SK-N-SH (cell line): Measurements from ENCODE around the gene BRAT1. TPM values are rescaled to one million over a fixed set of nuclear protein-coding genes. Genes with fewer than 3 reads are reported as not detected.

Experiments used
- CTCF ChIA-PET: fragments of 300-600, 350-600 bp; formaldehyde crosslinking; extraction: SDS; loops from one replicate; lab custom pipeline; 2021; lab: Yijun Ruan, JAX
- POLR2A ChIA-PET: fragments of 350-600 bp; sonication (Branson Sonifier 250); formaldehyde crosslinking; extraction: SDS; loops from one replicate; lab custom pipeline; 2020; ENCODE audit warnings: antibody characterized with exemption, inconsistent platforms; lab: Yijun Ruan, JAX
- DNase-seq: peaks from one replicate; pipeline ENCODE4 v3.0.0; 2012
- H2AFZ ChIP-seq: fragments of 200-600 bp; sonication (generic); 2 replicates; pipeline ENCODE4 v1.8.1; 2016; ENCODE audit warnings: antibody characterized with exemption, mild to moderate bottlenecking, low read depth
- H3F3A ChIP-seq: fragments of 200-600 bp; sonication (generic); replicated peaks from 2 replicates; pipeline ENCODE3; 2016; ENCODE audit warnings: antibody characterized with exemption, mild to moderate bottlenecking; ENCODE audit not compliant: insufficient read depth
- H3K27ac ChIP-seq, 2 experiments: fragments of 200-500 bp in 1 of 2; fragments of 200-600 bp in 1 of 2; sonication (Bioruptor generic) in 1 of 2; sonication (generic), shearing (Covaris generic) in 1 of 2; 2 replicates each; pipeline versions ENCODE4 v1.5.1 to v1.6.1; 2014 to 2016; ENCODE audit warnings: low read depth in 2 of 2, inconsistent platforms in 1 of 2, low read length in 1 of 2, mild to moderate bottlenecking in 1 of 2, mixed read lengths in 1 of 2
- H3K27me3 ChIP-seq: fragments of 200-600 bp; sonication (generic), shearing (Covaris generic); 2 replicates; pipeline ENCODE4 v1.6.1; 2016; ENCODE audit warnings: mixed run types; ENCODE audit not compliant: insufficient read depth
- H3K36me3 ChIP-seq, 2 experiments: fragments of 200-500 bp in 1 of 2; fragments of 200-600 bp in 1 of 2; sonication (Bioruptor generic) in 1 of 2; sonication (generic) in 1 of 2; replicated peaks in 1 of 2; 2 replicates each; pipeline versions ENCODE3 to v1.5.1; 2014 to 2016; ENCODE audit warnings: low read length in 1 of 2, mild to moderate bottlenecking in 1 of 2; ENCODE audit not compliant: insufficient read depth in 2 of 2, control insufficient read depth in 1 of 2
- H3K4me1 ChIP-seq, 2 experiments: fragments of 200-500 bp in 1 of 2; fragments of 200-600 bp in 1 of 2; sonication (Bioruptor generic) in 1 of 2; sonication (generic), shearing (Covaris generic) in 1 of 2; 2 replicates each; pipeline versions ENCODE4 v1.5.1 to v1.6.1; 2014 to 2016; ENCODE audit warnings: low read depth in 1 of 2, low read length in 1 of 2, mixed run types in 1 of 2; ENCODE audit not compliant: insufficient read depth in 2 of 2, control insufficient read depth in 1 of 2
- H3K4me2 ChIP-seq: fragments of 200-600 bp; sonication (generic), shearing (Covaris generic); 2 replicates; pipeline ENCODE4 v1.6.1; 2017; ENCODE audit warnings: mixed run types
- H3K4me3 ChIP-seq, 2 experiments: fragments of 200-500 bp in 1 of 2; fragments of 200-600 bp in 1 of 2; sonication (Bioruptor generic) in 1 of 2; sonication (generic), shearing (Covaris generic) in 1 of 2; 2 replicates each; pipeline versions ENCODE4 v1.5.1 to v1.8.1; 2014 to 2016; ENCODE audit warnings: low read depth in 2 of 2, inconsistent platforms in 1 of 2, low read length in 1 of 2, mild to moderate bottlenecking in 1 of 2, mixed read lengths in 1 of 2, moderate library complexity in 1 of 2
- H3K79me2 ChIP-seq: fragments of 200-600 bp; sonication (generic); 2 replicates; pipeline ENCODE4 v1.8.1; 2017; ENCODE audit warnings: mild to moderate bottlenecking; ENCODE audit not compliant: insufficient read depth
- H3K9ac ChIP-seq: fragments of 200-600 bp; sonication (generic); 2 replicates; pipeline ENCODE4 v1.6.1; 2017; ENCODE audit warnings: mixed run types
- H3K9me2 ChIP-seq: fragments of 200-600 bp; sonication (generic); 2 replicates; pipeline ENCODE4 v1.6.1; 2017; ENCODE audit warnings: mixed run types
- H3K9me3 ChIP-seq: fragments of 200-600 bp; sonication (generic); 2 replicates; pipeline ENCODE4 v1.6.1; 2017; ENCODE audit warnings: mixed run types, mild to moderate bottlenecking, moderate library complexity
- H4K20me1 ChIP-seq: fragments of 200-600 bp; sonication (generic); 2 replicates; pipeline ENCODE4 v1.6.1; 2017; ENCODE audit warnings: mild to moderate bottlenecking, mixed run types; ENCODE audit not compliant: insufficient read depth
- CHD2 ChIP-seq: fragments of 150-350 bp; IDR thresholded peaks from 2 replicates; pipeline ENCODE4 v1.6.1; 2018; ENCODE audit warnings: low read length; ENCODE audit not compliant: partially characterized antibody
- ELF1 ChIP-seq: IDR thresholded peaks from 2 replicates; pipeline ENCODE4 v1.4.0; 2012
- EZH2phosphoT487 ChIP-seq: fragments of 200-600 bp; sonication (generic); IDR thresholded peaks from 2 replicates; pipeline ENCODE4 v1.6.1; 2017; ENCODE audit warnings: low read depth, mixed run types, mild to moderate bottlenecking, antibody characterized with exemption, moderate library complexity, borderline replicate concordance
- FOSL2 ChIP-seq: IDR thresholded peaks from 2 replicates; pipeline ENCODE4 v1.4.0; 2012; ENCODE audit warnings: low read depth, mild to moderate bottlenecking, moderate library complexity, borderline replicate concordance
- FOXJ3 ChIP-seq: sonication (generic); formaldehyde crosslinking; IDR thresholded peaks from 2 replicates; pipeline ENCODE4 v1.5.1; 2020; ENCODE audit warnings: mild to moderate bottlenecking, missing genetic modification reagents
- GABPA ChIP-seq: IDR thresholded peaks from 2 replicates; pipeline ENCODE4 v1.4.0; 2012; ENCODE audit warnings: low read depth, mild to moderate bottlenecking
- GATA2 ChIP-seq: sonication (generic); formaldehyde crosslinking; IDR thresholded peaks from 2 replicates; pipeline ENCODE4 v1.5.0; 2020; ENCODE audit warnings: mild to moderate bottlenecking, missing genetic modification reagents
- JUND ChIP-seq: IDR thresholded peaks from 2 replicates; pipeline ENCODE4 v1.4.0; 2012
- NFIC ChIP-seq: IDR thresholded peaks from 2 replicates; pipeline ENCODE4 v1.4.0; 2012; ENCODE audit warnings: borderline replicate concordance
- NRF1 ChIP-seq: IDR thresholded peaks from 2 replicates; pipeline ENCODE4 v1.6.1; 2012; ENCODE audit warnings: low read depth, mild to moderate bottlenecking, low read length
- POLR2AphosphoS5 ChIP-seq: IDR thresholded peaks from 2 replicates; pipeline ENCODE4 v1.6.1; 2012; ENCODE audit warnings: low read depth, low read length
- RAD21 ChIP-seq: IDR thresholded peaks from 2 replicates; pipeline ENCODE4 v1.6.1; 2012; ENCODE audit warnings: mild to moderate bottlenecking, low read length
- SIN3A ChIP-seq: IDR thresholded peaks from 2 replicates; pipeline ENCODE4 v1.6.1; 2012; ENCODE audit warnings: low read depth, mild to moderate bottlenecking, low read length, moderate library complexity, borderline replicate concordance
- SMC3 ChIP-seq: IDR thresholded peaks from 2 replicates; pipeline ENCODE4 v1.6.1; 2012; ENCODE audit warnings: low read depth, low read length, improper control_type of control experiment
- TEAD4 ChIP-seq: IDR thresholded peaks from 2 replicates; pipeline ENCODE4 v1.4.0; 2012; ENCODE audit warnings: mild to moderate bottlenecking, borderline replicate concordance; ENCODE audit not compliant: insufficient read depth
- YY1 ChIP-seq: IDR thresholded peaks from 2 replicates; pipeline ENCODE4 v1.4.0; 2012; ENCODE audit warnings: low read depth, mild to moderate bottlenecking
- WGBS: methylation state at CpG from one replicate; pipeline ENCODE4 v1.1.6; 2017; ENCODE audit warnings: low lambda C conversion rate; 5-methylcytosine and 5-hydroxymethylcytosine counted together
- polyA plus RNA-seq, 3 experiments: library from polyadenylated mRNA; depleted of rRNA; stranded (reverse); fragments of >200 nt; gene quantifications; 2 replicates each; pipeline ENCODE4 v1.2.3, GENCODE V29; 2012
- TF ChIP-seq, protein P1 (sequence below): IDR thresholded peaks from 2 replicates; pipeline ENCODE4 v1.4.0; 2012; ENCODE audit warnings: low read depth, borderline replicate concordance
- TF ChIP-seq, protein P2 (sequence below): IDR thresholded peaks from 2 replicates; pipeline ENCODE4; 2012
- TF ChIP-seq, protein P3 (sequence below): IDR thresholded peaks from 2 replicates; pipeline ENCODE4 v1.4.0; 2012; ENCODE audit warnings: low read depth
- TF ChIP-seq, protein P4 (sequence below): fragments of 150-350 bp; IDR thresholded peaks from 2 replicates; pipeline ENCODE4 v1.6.1; 2017; ENCODE audit warnings: antibody characterized with exemption, low read length, low read depth, borderline replicate concordance
- TF ChIP-seq, protein P5 (sequence below): fragments of 200-600 bp; sonication (generic); IDR thresholded peaks from 2 replicates; pipeline ENCODE4 v1.6.1; 2017; ENCODE audit warnings: antibody characterized with exemption, mild to moderate bottlenecking, moderate library complexity
- TF ChIP-seq, protein P6 (sequence below): fragments of 150-350 bp; IDR thresholded peaks from 2 replicates; pipeline ENCODE4 v1.6.1; 2016; ENCODE audit warnings: mild to moderate bottlenecking, low read depth, low read length

Gene BRAT1
- polyA plus RNA-seq, 1 of the 3 experiments (the other 2 are of a cell fraction), result 36.2 TPM

DNA sequence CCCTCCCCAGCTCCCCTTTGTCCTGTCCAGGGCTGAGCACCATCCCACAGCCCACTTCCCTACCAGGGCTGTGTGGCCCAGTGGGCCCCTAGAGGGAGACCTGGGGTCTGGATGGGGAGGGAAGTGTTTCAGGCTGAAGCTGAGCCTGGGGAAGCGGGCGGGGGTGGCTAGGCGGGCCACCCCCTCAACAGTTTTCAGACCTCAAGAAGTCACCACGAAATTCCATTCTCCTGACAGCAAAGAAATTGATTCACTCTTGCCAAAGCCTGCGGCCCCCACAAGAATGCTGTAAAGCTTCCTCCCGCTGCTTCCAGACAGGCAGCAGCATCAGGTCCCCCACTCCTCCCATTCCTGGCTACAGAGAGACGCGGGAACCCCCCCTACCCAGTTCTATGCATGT lies 38.3 kb downstream of the BRAT1 start (continued):
- peak; percentile 21; the same call in 1 of the 2 replicates for TF ChIP-seq POLR2AphosphoS5
- TF ChIP-seq, protein P1, sequence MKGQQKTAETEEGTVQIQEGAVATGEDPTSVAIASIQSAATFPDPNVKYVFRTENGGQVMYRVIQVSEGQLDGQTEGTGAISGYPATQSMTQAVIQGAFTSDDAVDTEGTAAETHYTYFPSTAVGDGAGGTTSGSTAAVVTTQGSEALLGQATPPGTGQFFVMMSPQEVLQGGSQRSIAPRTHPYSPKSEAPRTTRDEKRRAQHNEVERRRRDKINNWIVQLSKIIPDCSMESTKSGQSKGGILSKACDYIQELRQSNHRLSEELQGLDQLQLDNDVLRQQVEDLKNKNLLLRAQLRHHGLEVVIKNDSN, result no peak
- TF ChIP-seq RAD21, result no peak; the same call in 1 of the 2 replicates
- TF ChIP-seq EZH2phosphoT487, result no peak
- TF ChIP-seq NRF1, result no peak
- peak; percentile 86 for TF ChIP-seq NFIC
- TF ChIP-seq, protein P2, sequence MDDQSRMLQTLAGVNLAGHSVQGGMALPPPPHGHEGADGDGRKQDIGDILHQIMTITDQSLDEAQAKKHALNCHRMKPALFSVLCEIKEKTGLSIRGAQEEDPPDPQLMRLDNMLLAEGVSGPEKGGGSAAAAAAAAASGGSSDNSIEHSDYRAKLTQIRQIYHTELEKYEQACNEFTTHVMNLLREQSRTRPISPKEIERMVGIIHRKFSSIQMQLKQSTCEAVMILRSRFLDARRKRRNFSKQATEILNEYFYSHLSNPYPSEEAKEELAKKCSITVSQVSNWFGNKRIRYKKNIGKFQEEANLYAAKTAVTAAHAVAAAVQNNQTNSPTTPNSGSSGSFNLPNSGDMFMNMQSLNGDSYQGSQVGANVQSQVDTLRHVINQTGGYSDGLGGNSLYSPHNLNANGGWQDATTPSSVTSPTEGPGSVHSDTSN, result no peak; the same call in 1 of the 2 replicates
- TF ChIP-seq, protein P3, sequence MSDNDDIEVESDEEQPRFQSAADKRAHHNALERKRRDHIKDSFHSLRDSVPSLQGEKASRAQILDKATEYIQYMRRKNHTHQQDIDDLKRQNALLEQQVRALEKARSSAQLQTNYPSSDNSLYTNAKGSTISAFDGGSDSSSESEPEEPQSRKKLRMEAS, result peak; percentile 80

DNA sequence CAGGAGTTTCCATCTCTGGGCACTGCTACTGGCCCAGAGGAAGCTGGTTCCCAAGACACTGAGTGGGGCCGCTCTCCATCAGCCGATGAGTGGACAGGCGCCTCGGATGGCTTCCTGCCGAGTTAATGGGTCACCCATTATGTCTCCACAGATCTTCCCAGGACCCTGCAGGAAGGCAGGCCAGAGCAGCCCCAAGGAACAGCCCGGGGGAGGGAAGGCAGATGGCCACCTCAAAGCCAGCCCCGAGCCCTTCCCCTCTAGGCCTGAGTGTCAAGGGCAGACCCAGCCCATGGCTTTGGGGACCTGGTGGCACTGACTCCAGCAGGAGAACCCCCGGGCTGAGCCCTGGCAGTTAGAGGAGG lies 39.1 kb downstream of the BRAT1 start:
- Histone ChIP-seq H3F3A (peaks cover 3% of the 10 kb centered on the region), H3K9me3 (no peaks in the 10 kb centered on the region), H3K9me2 (no peaks in the 10 kb centered on the region), H3K9ac (peak overlapping the region; percentile 40; the same call in 1 of the 2 replicates), H3K79me2 (peaks cover 12% of the 10 kb centered on the region), H3K4me2 (peak overlapping the region; percentile 61), H3K27me3 (no peaks in the 10 kb centered on the region), H3K27ac (peak overlapping the region; percentile 60 to 61; a peak in 2 of 4 replicates), H3K4me3 (no peak overlapping the region), H2AFZ (no peak overlapping the region), H3K36me3 (no peaks in the 10 kb centered on the region), H4K20me1 (peaks cover 6% of the 10 kb centered on the region; the same call in 1 of the 2 replicates), H3K4me1 (peaks cover 31 to 81% of the 10 kb centered on the region in 2 experiments; a peak in 3 of 4 replicates)
- ChIA-PET POLR2A (no interaction called here), CTCF (interaction anchor here (0.6 to 1.7 kb wide), 5 partner anchors 9 to 44 kb away, joined by 3 to 5 read pairs (median 3); no protein-coding TSS in a partner anchor)
- 82% methylated on average over 4 of the region's 8 CpGs for WGBS
- TF ChIP-seq FOSL2 (no peak), CHD2 (no peak), JUND (no peak), RAD21 (no peak), YY1 (no peak), GATA2 (CRISPR knock-in tag) (no peak), GABPA (no peak), ELF1 (no peak), SMC3 (no peak), TEAD4 (no peak), NFIC (no peak), SIN3A (no peak), FOXJ3 (CRISPR knock-in tag) (no peak; the same call in 1 of the 2 replicates)
- TF ChIP-seq, protein P4, sequence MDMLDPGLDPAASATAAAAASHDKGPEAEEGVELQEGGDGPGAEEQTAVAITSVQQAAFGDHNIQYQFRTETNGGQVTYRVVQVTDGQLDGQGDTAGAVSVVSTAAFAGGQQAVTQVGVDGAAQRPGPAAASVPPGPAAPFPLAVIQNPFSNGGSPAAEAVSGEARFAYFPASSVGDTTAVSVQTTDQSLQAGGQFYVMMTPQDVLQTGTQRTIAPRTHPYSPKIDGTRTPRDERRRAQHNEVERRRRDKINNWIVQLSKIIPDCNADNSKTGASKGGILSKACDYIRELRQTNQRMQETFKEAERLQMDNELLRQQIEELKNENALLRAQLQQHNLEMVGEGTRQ, result no peak
- TF ChIP-seq, protein P1, result no peak
- TF ChIP-seq, protein P2, result no peak
- TF ChIP-seq, protein P3, result no peak
- TF ChIP-seq, protein P5, sequence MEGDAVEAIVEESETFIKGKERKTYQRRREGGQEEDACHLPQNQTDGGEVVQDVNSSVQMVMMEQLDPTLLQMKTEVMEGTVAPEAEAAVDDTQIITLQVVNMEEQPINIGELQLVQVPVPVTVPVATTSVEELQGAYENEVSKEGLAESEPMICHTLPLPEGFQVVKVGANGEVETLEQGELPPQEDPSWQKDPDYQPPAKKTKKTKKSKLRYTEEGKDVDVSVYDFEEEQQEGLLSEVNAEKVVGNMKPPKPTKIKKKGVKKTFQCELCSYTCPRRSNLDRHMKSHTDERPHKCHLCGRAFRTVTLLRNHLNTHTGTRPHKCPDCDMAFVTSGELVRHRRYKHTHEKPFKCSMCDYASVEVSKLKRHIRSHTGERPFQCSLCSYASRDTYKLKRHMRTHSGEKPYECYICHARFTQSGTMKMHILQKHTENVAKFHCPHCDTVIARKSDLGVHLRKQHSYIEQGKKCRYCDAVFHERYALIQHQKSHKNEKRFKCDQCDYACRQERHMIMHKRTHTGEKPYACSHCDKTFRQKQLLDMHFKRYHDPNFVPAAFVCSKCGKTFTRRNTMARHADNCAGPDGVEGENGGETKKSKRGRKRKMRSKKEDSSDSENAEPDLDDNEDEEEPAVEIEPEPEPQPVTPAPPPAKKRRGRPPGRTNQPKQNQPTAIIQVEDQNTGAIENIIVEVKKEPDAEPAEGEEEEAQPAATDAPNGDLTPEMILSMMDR, result no peak
- TF ChIP-seq, protein P6, sequence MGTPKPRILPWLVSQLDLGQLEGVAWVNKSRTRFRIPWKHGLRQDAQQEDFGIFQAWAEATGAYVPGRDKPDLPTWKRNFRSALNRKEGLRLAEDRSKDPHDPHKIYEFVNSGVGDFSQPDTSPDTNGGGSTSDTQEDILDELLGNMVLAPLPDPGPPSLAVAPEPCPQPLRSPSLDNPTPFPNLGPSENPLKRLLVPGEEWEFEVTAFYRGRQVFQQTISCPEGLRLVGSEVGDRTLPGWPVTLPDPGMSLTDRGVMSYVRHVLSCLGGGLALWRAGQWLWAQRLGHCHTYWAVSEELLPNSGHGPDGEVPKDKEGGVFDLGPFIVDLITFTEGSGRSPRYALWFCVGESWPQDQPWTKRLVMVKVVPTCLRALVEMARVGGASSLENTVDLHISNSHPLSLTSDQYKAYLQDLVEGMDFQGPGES, result no peak
- no peak for DNase-seq
